Measurements from ENCODE around the gene ZNF566. TPM values are rescaled to one million over a fixed set of nuclear protein-coding genes. Genes with fewer than 3 reads are reported as not detected.
"Not testable (repeated sequence)": the region's sequence is repeated elsewhere in the genome, so short reads cannot be mapped to it uniquely, and the experiment has no call there.

The ZNF566 gene
- total RNA-seq, 1 donor from 2014 or later = 11.8 TPM

DNA sequence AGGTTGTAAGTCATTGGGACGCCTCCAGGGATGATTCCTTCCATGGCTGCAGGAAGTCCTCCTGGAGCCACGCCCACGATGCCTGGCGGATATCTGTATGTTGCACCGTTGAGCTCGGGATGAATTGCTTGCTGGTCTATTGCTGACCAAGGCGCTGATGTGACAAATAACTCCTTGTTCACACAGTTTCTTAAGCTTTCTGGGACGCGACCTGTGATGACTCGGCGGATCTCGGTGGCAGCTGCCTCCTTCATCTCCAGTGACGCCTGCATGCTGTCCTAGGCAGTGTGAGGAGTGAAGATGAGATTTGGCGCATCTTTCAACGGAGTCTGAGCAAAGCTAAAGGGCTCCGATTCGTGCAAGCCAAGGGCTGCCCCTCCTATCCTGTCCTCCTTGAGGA is 7.6 kb upstream of the ZNF566 start:
- Histone ChIP-seq H3K27ac (replicated peaks) (no peak overlapping the region), H3K27me3 (ENCODE audit: low read depth) (no peaks in the 10 kb centered on the region), H3K36me3 (peaks cover 5% of the 10 kb centered on the region), H3K4me1 (no peaks in the 10 kb centered on the region), H3K9me3 (replicated peaks) (peaks cover 28% of the 10 kb centered on the region), H3K4me3 (no peak overlapping the region)
- no peak for DNase-seq
- intact Hi-C loops (cut with micrococcal nuclease) = loop anchor here (10.0 kb wide), 1 partner anchor 302 kb away; no protein-coding TSS in a partner anchor
- TF ChIP-seq, protein P1, sequence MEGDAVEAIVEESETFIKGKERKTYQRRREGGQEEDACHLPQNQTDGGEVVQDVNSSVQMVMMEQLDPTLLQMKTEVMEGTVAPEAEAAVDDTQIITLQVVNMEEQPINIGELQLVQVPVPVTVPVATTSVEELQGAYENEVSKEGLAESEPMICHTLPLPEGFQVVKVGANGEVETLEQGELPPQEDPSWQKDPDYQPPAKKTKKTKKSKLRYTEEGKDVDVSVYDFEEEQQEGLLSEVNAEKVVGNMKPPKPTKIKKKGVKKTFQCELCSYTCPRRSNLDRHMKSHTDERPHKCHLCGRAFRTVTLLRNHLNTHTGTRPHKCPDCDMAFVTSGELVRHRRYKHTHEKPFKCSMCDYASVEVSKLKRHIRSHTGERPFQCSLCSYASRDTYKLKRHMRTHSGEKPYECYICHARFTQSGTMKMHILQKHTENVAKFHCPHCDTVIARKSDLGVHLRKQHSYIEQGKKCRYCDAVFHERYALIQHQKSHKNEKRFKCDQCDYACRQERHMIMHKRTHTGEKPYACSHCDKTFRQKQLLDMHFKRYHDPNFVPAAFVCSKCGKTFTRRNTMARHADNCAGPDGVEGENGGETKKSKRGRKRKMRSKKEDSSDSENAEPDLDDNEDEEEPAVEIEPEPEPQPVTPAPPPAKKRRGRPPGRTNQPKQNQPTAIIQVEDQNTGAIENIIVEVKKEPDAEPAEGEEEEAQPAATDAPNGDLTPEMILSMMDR (IDR thresholded peaks at IDR 0.05; ENCODE audit: borderline replicate concordance) = no peak

DNA sequence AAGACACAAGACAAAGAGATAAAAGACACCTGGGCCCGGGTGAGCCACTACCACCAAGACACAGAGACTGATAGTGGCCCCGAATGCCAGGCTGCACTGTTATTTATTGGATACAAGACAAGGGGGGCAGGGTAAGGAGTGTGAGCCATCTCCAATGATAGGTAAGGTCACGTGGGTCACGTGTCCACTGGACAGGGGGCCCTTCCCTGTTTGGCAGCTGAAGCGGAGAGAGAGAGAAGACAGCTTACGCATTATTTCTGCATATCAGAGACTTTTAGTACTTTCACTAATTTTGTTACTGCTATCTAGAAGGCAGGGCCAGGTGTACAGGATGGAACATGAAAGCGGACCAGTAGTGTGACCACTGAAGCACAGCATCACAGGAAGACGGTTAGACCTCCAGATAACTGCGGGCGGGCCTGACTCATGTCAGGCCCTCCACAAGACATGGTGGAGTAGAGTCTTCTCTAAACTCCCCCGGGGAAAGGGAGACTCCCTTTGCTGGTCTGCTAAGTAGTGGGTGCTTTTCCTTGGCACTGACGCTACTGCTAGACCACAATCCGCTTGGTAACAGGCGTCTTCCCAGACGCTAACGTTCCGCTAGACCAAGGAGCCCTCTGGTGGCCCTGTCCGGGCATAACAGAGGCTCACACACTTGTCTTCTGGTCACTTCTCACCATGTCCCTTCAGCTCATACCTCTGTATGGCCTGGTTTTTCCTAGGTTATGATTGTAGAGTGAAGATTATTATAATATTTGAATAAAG is 3.5 kb upstream of the ZNF566 start:
- peaks cover 20% of the 10 kb centered on the region for H3K4me1 ChIP-seq
- DNase-seq = peak; percentile 57
- TF ChIP-seq, protein P1 (IDR thresholded peaks at IDR 0.05; ENCODE audit: borderline replicate concordance) = peak; percentile 75
- not testable (repeated sequence) for H3K4me3 ChIP-seq; H3K27ac ChIP-seq (replicated peaks); H3K36me3 ChIP-seq; H3K27me3 ChIP-seq (ENCODE audit: low read depth); H3K9me3 ChIP-seq (replicated peaks)
- intact Hi-C loops (cut with micrococcal nuclease) = loop anchor here (10.0 kb wide), 1 partner anchor 298 kb away; no protein-coding TSS in a partner anchor

DNA sequence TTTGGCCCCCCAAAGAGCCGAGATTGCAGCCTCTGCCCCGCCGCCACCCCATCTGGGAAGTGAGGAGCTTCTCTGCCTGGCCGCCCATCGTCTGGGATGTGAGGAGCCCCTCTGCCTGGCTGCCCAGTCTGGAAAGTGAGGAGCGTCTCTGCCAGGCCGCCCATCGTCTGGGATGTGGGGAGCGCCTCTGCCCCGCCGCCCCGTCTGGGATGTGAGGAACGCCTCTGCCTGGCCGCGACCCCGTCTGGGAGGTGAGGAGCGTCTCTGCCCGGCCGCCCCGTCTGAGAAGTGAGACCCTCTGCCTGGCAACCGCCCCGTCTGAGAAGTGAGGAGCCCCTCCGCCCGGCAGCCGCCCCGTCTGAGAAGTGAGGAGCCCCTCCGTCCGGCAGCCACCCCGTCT is 1.5 kb upstream of the ZNF566 start:
- H3K4me1 ChIP-seq = peaks cover 29% of the 10 kb centered on the region
- not testable (repeated sequence) for H3K4me3 ChIP-seq; H3K9me3 ChIP-seq (replicated peaks); H3K27ac ChIP-seq (replicated peaks); H3K36me3 ChIP-seq; DNase-seq; H3K27me3 ChIP-seq (ENCODE audit: low read depth)
- intact Hi-C loops (cut with micrococcal nuclease) = loop anchor here (10.0 kb wide), 1 partner anchor 296 kb away; no protein-coding TSS in a partner anchor

DNA sequence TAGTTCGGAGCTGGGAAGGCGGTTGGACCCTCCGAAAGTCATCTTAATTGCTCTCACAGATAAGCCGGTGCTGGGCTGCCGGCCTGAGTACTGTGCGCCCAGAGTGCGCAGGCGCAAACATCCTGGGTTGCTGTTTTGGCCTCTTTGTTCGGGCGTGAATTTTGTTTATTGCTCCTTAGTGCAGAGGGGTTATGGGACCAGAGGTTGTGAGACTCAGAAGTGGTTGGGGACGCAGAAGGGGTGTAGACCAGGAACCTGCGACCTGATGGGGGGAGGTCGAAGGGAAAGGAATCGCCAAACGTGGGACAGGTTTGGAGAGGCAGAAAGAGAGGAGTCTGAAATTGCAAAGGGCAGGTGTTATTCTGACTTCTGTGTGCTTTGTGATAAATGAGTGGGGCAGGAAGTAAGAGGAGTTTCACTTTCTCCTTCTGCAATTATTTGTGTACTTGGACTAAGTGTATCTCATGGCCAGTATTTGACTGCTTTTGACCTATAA is 607 bp upstream of the ZNF566 start:
- H3K27ac ChIP-seq (replicated peaks) = peak overlapping the region; percentile 98
- peak; percentile 80 for DNase-seq

GRCh38 chr19:36488846-36489117 is 579 bp downstream of the ZNF566 start:
- Histone ChIP-seq H3K27me3 (ENCODE audit: low read depth) (no peaks in the 10 kb centered on the region), H3K4me3 (peak overlapping the region; percentile 95), H3K4me1 (peaks cover 29% of the 10 kb centered on the region), H3K36me3 (peaks cover 10% of the 10 kb centered on the region), H3K27ac (replicated peaks) (peak overlapping the region; percentile 98), H3K9me3 (replicated peaks) (peaks cover 5% of the 10 kb centered on the region)
- TF ChIP-seq, protein P1 (IDR thresholded peaks at IDR 0.05; ENCODE audit: borderline replicate concordance) = no peak
- DNase-seq = no peak
- intact Hi-C loops (cut with micrococcal nuclease) = no loop called here

More for the DNA sequence above, 607 bp upstream of the ZNF566 start:
- no peaks in the 10 kb centered on the region for H3K27me3 ChIP-seq (ENCODE audit: low read depth)
- peaks cover 29% of the 10 kb centered on the region for H3K4me1 ChIP-seq
- TF ChIP-seq, protein P1 (IDR thresholded peaks at IDR 0.05; ENCODE audit: borderline replicate concordance) = no peak
- peaks cover 10% of the 10 kb centered on the region for H3K36me3 ChIP-seq
- peak overlapping the region; percentile 95 for H3K4me3 ChIP-seq
- H3K9me3 ChIP-seq (replicated peaks) = peaks cover 5% of the 10 kb centered on the region
- intact Hi-C loops (cut with micrococcal nuclease) = loop anchor here (10.0 kb wide), 1 partner anchor 295 kb away; no protein-coding TSS in a partner anchor
